ENCODE measurements around the gene KIRREL1.

KIRREL1 gene

DNA sequence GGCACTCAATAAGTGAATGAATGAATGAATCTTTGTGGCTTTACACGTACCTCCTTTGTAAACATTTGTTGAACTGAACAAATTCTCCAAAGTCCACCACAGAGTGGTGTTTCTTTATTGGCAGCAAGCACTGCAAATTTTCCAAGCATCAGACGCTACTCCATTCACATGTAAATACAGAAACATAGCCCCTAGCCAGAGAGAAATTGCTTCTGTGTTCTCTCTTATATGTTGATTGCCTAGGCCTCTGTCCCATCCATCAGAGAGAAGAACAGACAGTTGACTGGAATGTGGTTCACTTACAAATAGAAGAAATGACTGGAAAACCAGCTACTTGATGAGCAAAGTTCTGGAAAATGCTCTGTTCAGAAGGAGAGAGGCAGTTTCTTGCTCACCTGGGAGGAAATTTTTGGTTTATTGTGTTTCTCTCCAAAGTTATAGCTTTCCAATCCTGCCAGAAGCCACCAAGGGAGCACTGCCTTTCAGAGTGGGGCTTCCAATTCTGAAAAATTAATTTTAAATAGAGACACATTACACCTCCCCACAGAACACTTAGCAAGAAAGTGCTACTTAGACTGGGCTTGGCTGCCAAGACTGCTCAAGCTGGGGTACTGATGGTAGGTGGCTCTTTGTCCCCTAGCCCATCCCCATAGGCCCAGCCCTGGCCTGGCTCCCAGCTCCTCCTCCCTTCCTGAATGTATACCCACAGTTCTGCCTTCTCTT is 18.1 kb upstream of the KIRREL1 start:
- TF ChIP-seq, protein P1, sequence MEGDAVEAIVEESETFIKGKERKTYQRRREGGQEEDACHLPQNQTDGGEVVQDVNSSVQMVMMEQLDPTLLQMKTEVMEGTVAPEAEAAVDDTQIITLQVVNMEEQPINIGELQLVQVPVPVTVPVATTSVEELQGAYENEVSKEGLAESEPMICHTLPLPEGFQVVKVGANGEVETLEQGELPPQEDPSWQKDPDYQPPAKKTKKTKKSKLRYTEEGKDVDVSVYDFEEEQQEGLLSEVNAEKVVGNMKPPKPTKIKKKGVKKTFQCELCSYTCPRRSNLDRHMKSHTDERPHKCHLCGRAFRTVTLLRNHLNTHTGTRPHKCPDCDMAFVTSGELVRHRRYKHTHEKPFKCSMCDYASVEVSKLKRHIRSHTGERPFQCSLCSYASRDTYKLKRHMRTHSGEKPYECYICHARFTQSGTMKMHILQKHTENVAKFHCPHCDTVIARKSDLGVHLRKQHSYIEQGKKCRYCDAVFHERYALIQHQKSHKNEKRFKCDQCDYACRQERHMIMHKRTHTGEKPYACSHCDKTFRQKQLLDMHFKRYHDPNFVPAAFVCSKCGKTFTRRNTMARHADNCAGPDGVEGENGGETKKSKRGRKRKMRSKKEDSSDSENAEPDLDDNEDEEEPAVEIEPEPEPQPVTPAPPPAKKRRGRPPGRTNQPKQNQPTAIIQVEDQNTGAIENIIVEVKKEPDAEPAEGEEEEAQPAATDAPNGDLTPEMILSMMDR (conservative IDR thresholded peaks at IDR 0.05), result no peak
- TF ChIP-seq ZFX (IDR thresholded peaks at IDR 0.05), result no peak
- H3K27ac ChIP-seq, result no peak overlapping the region

DNA sequence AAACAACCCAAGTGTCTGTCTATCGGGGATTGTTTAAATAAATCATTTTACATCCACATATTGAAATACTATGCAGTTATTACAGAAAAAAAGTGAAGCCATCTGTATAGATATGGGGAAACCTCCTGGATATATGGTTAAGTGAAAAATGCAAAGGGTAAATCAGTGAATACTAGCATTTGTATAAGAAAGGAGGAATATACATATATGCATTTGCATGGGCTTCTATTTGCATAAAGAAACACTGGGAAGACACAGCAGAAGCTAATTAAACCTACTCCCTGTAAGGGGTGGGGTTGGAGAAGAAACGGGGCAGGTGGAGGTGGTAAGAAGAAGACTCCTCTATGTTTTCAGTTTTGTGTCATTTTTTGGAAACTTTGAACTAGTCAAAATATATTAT is 16.6 kb upstream of the KIRREL1 start:
- TF ChIP-seq, protein P1 (conservative IDR thresholded peaks at IDR 0.05), result no peak
- no peak for TF ChIP-seq ZFX (IDR thresholded peaks at IDR 0.05)
- no peak overlapping the region for H3K27ac ChIP-seq

DNA sequence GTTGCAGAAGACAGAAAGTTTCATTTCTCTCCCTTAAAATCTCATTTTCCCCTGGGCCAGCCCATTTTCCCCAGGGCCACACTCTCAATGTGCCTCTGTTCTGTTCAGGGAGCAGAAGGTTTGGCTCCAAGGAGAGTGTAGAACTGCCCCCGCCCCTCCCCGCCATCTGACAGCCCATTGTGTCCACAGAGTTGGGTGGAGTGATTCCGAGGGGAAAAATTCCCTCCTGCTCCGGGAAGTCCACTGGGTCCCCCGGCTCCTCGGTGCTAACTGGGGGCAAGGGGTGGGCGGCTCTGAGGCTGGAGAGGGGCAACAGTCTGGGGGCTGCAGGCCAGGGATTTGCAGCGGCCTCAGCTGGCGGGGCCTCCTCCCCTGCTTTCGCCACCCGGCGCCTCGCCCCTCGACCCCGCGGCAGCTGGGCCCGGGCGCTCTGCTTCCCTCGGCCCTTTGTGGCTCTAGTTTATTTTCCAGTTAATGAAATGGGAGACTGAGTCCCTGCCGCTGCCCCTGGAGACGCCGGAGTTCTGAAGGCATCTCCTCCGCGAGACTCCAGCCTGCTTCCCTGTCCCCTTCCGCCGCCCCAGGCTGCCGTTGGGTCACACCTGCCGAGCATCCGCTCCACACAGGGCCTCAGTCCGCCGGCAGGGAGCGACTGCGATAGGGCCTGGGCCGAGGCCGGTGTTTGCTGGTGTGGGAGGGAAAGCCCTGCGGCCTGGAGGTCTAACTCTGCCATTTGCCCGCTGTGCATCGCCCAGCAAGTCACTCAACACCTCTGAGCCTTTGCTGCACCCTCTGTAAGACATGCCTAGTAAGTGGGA is 14.7 kb upstream of the KIRREL1 start:
- TF ChIP-seq, protein P1 (conservative IDR thresholded peaks at IDR 0.05), result no peak
- TF ChIP-seq ZFX (IDR thresholded peaks at IDR 0.05), result no peak
- H3K27ac ChIP-seq, result no peak overlapping the region

DNA sequence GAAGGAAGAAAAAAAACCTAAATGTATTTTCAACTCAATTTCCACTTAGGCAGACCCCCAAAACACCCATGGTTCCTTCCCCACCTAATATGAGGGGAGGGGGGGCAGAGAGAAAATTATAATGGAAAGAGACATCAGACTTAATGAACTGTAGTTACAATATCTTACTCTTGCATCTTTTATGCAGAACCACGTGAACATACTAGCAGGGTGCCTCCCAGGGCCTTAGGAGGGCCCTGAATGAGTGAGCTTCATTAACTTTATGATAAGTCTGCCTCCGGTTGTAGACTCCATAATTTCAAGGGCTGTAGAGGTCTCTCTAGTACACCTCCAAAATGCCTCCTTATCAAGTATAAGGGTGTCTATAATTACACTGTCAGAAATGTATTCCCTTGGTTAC is 11.3 kb upstream of the KIRREL1 start:
- TF ChIP-seq ZFX (IDR thresholded peaks at IDR 0.05), result no peak
- TF ChIP-seq, protein P1 (conservative IDR thresholded peaks at IDR 0.05), result no peak
- no peak overlapping the region for H3K27ac ChIP-seq

DNA sequence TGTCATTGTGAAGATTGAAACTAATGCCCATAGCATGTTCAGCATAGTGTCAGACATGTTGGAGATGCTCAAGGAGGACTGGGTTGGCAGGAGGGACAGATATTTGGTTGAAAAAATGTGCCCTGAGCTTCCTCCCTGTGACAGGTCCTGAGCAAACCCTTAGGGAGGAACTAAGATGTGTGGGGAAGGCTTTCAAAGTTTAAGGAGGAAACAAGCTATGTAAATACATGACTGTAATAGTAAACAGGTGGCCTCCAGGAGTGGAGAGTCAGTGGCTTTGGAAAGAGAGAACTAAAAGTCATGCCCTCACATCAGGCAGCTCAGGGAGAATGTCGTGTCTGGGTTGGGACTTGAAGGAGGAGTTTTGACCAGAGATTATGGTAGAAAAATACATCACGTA is 9.7 kb upstream of the KIRREL1 start:
- TF ChIP-seq, protein P1 (conservative IDR thresholded peaks at IDR 0.05), result no peak
- no peak for TF ChIP-seq ZFX (IDR thresholded peaks at IDR 0.05)
- no peak overlapping the region for H3K27ac ChIP-seq

DNA sequence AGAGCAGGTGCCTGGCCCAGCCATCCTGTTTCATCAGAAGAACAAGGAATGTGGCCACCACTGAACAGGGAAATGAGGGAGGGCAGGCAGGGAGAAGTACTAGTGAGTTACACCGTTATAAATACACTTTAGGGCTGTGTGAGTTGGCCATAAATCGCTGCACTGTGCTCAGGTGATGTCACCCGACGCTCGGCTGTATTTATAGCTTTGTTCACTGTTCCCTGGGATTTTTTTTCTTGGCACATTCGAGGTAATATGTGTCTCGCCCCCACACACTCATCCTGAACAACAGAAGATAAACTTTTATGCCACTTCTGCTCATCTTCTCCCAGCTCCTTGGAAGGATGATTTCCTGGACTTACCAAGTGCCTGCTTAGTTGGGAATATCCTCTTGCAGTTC is 9.0 kb upstream of the KIRREL1 start:
- H3K27ac ChIP-seq, result no peak overlapping the region
- TF ChIP-seq ZFX (IDR thresholded peaks at IDR 0.05), result no peak
- TF ChIP-seq, protein P1 (conservative IDR thresholded peaks at IDR 0.05), result no peak

DNA sequence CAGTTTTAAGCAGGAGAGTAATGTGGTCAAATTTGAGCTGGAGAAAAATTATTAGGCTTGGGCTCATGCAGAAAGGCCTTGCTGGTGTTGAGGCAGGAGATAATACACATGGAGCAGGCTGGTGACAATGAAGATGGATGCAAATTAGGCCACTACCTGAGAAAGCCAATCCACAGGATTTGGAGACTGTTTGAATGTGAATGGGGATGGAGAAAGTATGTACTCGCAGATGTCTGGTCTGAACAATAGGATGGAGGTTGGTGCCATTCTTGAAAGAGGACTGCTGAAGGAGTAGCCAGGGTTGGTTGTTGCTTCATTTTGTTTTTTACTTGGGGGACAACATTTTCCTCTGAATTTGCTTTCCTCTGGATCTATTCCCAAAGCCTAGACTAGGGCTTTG is 8.0 kb upstream of the KIRREL1 start:
- H3K27ac ChIP-seq, result no peak overlapping the region
- TF ChIP-seq, protein P1 (conservative IDR thresholded peaks at IDR 0.05), result no peak
- TF ChIP-seq ZFX (IDR thresholded peaks at IDR 0.05), result no peak

Data from C4-2B (cell line).